ENCODE results near the gene XPA. TPM values are rescaled to one million over a fixed set of nuclear protein-coding genes. Genes with fewer than 3 reads are reported as not detected.
A peak's percentile ranks its signal among the peaks of the same experiment; 100 is the strongest.

XPA gene
- total and polyA plus RNA-seq, 4 donors = 9.2 to 23.0 (median 10.5) TPM

- peak overlapping the region; percentile 95 to 97 for H3K27ac ChIP-seq (ENCODE audit: low read depth in 1 of 2, low read length in 1 of 2)
- DNase-seq = peak in 1 of 3 donors; percentile 7
- no peak overlapping the region for H3K9ac ChIP-seq (ENCODE audit: insufficient read depth in 1 of 2, low read length in 2 of 2)
- H3K36me3 ChIP-seq (ENCODE audit: control insufficient read depth in 4 of 4, insufficient read depth in 4 of 4, low read length in 4 of 4) = no peaks in the 10 kb centered on the region
- no peak for TF ChIP-seq CTCF (IDR thresholded peaks at IDR 0.05; ENCODE audit: control extremely low read depth, extremely low read depth)
- H3K27me3 ChIP-seq (ENCODE audit: control insufficient read depth in 3 of 3, insufficient read depth in 3 of 3, low read length in 2 of 3) = no peaks in the 10 kb centered on the region
- WGBS, 2 donors = 21 to 42% methylated on average over 1 of the region's 1 CpG
- no peaks in the 10 kb centered on the region for H3K9me3 ChIP-seq (ENCODE audit: control insufficient read depth in 4 of 4, insufficient read depth in 3 of 4, low read length in 3 of 4)
- no peak for ATAC-seq (ENCODE audit: insufficient read depth, low FRiP score)
- no peak overlapping the region for H3K4me3 ChIP-seq
- peaks cover 0 to 20% (median 14%) of the 10 kb centered on the region in 5 donors for H3K4me1 ChIP-seq (ENCODE audit: control insufficient read depth in 5 of 5, insufficient read depth in 5 of 5, low read length in 5 of 5)
These were observed 697 bp upstream of the XPA start for GRCh38 chr9:97697837-97698236.

- TF ChIP-seq CTCF (IDR thresholded peaks at IDR 0.05; ENCODE audit: control extremely low read depth, extremely low read depth) = no peak
- ATAC-seq (ENCODE audit: insufficient read depth, low FRiP score) = peak; percentile 9
- Histone ChIP-seq H3K27ac (ENCODE audit: low read depth in 1 of 2, low read length in 1 of 2) (peak overlapping the region; percentile 95 to 97), H3K9ac (ENCODE audit: insufficient read depth in 1 of 2, low read length in 2 of 2) (peak overlapping the region; percentile 72 to 85), H3K9me3 (ENCODE audit: control insufficient read depth in 4 of 4, insufficient read depth in 3 of 4, low read length in 3 of 4) (no peaks in the 10 kb centered on the region), H3K27me3 (ENCODE audit: control insufficient read depth in 3 of 3, insufficient read depth in 3 of 3, low read length in 2 of 3) (no peaks in the 10 kb centered on the region), H3K36me3 (ENCODE audit: control insufficient read depth in 4 of 4, insufficient read depth in 4 of 4, low read length in 4 of 4) (peaks cover under 1 to 4% (median 2%) of the 10 kb centered on the region in 4 donors), H3K4me1 (ENCODE audit: control insufficient read depth in 5 of 5, insufficient read depth in 5 of 5, low read length in 5 of 5) (peaks cover 0 to 20% (median 14%) of the 10 kb centered on the region in 5 donors), H3K4me3 (peak overlapping the region; percentile 85)
- WGBS, 2 donors = 21 to 24% methylated on average over 9 of the region's 9 CpGs
- peak in 2 of 3 donors; percentile 37 to 73 for DNase-seq
These were observed 941 bp downstream of the XPA start for GRCh38 chr9:97695995-97696802.

GRCh38 chr9:97695390-97695789 lies 1.8 kb downstream of the XPA start:
- H3K4me3 ChIP-seq = no peak overlapping the region
- H3K9me3 ChIP-seq (ENCODE audit: control insufficient read depth in 4 of 4, insufficient read depth in 3 of 4, low read length in 3 of 4) = no peaks in the 10 kb centered on the region
- DNase-seq = no peak
- no peak overlapping the region for H3K27ac ChIP-seq (ENCODE audit: low read depth in 1 of 2, low read length in 1 of 2)
- TF ChIP-seq CTCF (IDR thresholded peaks at IDR 0.05; ENCODE audit: control extremely low read depth, extremely low read depth) = no peak
- ATAC-seq (ENCODE audit: insufficient read depth, low FRiP score) = no peak
- no peaks in the 10 kb centered on the region for H3K27me3 ChIP-seq (ENCODE audit: control insufficient read depth in 3 of 3, insufficient read depth in 3 of 3, low read length in 2 of 3)
- 77 to 94% methylated on average over 3 of the region's 3 CpGs for WGBS, 2 donors
- peaks cover 4 to 8% (median 7%) of the 10 kb centered on the region in 4 donors for H3K36me3 ChIP-seq (ENCODE audit: control insufficient read depth in 4 of 4, insufficient read depth in 4 of 4, low read length in 4 of 4)
- H3K9ac ChIP-seq (ENCODE audit: insufficient read depth in 1 of 2, low read length in 2 of 2) = peak overlapping the region in 1 of 2 donors; percentile 72
- peaks cover 0 to 20% (median 14%) of the 10 kb centered on the region in 5 donors for H3K4me1 ChIP-seq (ENCODE audit: control insufficient read depth in 5 of 5, insufficient read depth in 5 of 5, low read length in 5 of 5)

Data from lung (tissue), 12 donors.